CD14-positive monocyte (primary cell): ENCODE data around the gene CD22. TPM values are rescaled to one million over a fixed set of nuclear protein-coding genes. Genes with fewer than 3 reads are reported as not detected.

Experiments
- DNase-seq, 3 donors: peaks; one replicate each; pipeline ENCODE4 v3.0.0-alpha.2; 2011 to 2022
- H2AFZ ChIP-seq: 2 replicates; pipeline ENCODE4 v1.6.0; 2012; ENCODE audit warnings: mild to moderate bottlenecking, low read depth, low read length, inconsistent platforms; ENCODE audit not compliant: insufficient read depth, poor library complexity, severe bottlenecking
- H3K27ac ChIP-seq, 2 donors: 1 replicate in 1 of 2; 2 replicates in 1 of 2; pipeline ENCODE4 v1.5.1; 2012 to 2013; ENCODE audit warnings: low read length in 2 of 2, control low read depth in 1 of 2, inconsistent platforms in 1 of 2, low read depth in 1 of 2, mild to moderate bottlenecking in 1 of 2
- H3K27me3 ChIP-seq, 2 donors: one replicate each; pipeline versions ENCODE4 v1.6.0 to v1.6.1; 2011 to 2013; ENCODE audit warnings: low read length in 2 of 2; ENCODE audit not compliant: control insufficient read depth in 2 of 2, insufficient read depth in 2 of 2
- H3K36me3 ChIP-seq, 2 donors: replicated peaks in 1 of 2; 1 replicate in 1 of 2; 2 replicates in 1 of 2; pipeline versions ENCODE4 v1.5.1 to v1.6.1; 2012 to 2013; ENCODE audit warnings: low read length in 2 of 2, control low read depth in 1 of 2, inconsistent platforms in 1 of 2, mild to moderate bottlenecking in 1 of 2; ENCODE audit not compliant: insufficient read depth in 2 of 2, control insufficient read depth in 1 of 2
- H3K4me1 ChIP-seq, 2 donors: 1 replicate in 1 of 2; 2 replicates in 1 of 2; pipeline versions ENCODE4 v1.5.1 to v1.6.1; 2012 to 2013; ENCODE audit warnings: low read length in 2 of 2, control low read depth in 1 of 2, inconsistent platforms in 1 of 2, mild to moderate bottlenecking in 1 of 2, moderate library complexity in 1 of 2; ENCODE audit not compliant: insufficient read depth in 2 of 2, control insufficient read depth in 1 of 2
- H3K4me2 ChIP-seq: replicated peaks from 2 replicates; pipeline ENCODE3; 2012; ENCODE audit warnings: low read length, moderate library complexity, mild to moderate bottlenecking; ENCODE audit not compliant: poor library complexity, severe bottlenecking; ENCODE audit errors: extremely low read depth
- H3K4me3 ChIP-seq, 3 experiments: fragments of 200-600 bp in 1 of 3; sonication (generic) in 1 of 3; replicated peaks in 1 of 3; 1 replicate in 2 of 3; 2 replicates in 1 of 3; pipeline ENCODE4 v1.5.1; 2011 to 2013; ENCODE audit warnings: low read length in 3 of 3, mild to moderate bottlenecking in 3 of 3, control low read depth in 2 of 3, low read depth in 2 of 3, inconsistent platforms in 1 of 3, moderate library complexity in 1 of 3
- H3K79me2 ChIP-seq: 2 replicates; pipeline ENCODE4 v1.6.0; 2012; ENCODE audit warnings: mild to moderate bottlenecking, control low read depth, inconsistent platforms, low read length, moderate library complexity; ENCODE audit not compliant: insufficient read depth
- H3K9ac ChIP-seq: 2 replicates; pipeline ENCODE4 v1.6.0; 2017; ENCODE audit warnings: low read length, mild to moderate bottlenecking; ENCODE audit not compliant: insufficient read depth, poor library complexity, severe bottlenecking
- H3K9me3 ChIP-seq, 2 donors: replicated peaks in 1 of 2; 1 replicate in 1 of 2; 2 replicates in 1 of 2; pipeline versions ENCODE4 v1.5.1 to v1.6.1; 2012 to 2013; ENCODE audit warnings: low read length in 2 of 2, control low read depth in 1 of 2; ENCODE audit not compliant: control insufficient read depth in 1 of 2, insufficient read depth in 1 of 2
- H4K20me1 ChIP-seq: 2 replicates; pipeline ENCODE4 v1.6.0; 2012; ENCODE audit warnings: mild to moderate bottlenecking, low read length, control low read depth, moderate library complexity; ENCODE audit not compliant: insufficient read depth
- H3K27ac Mint-ChIP-seq, 7 donors: one replicate each; pipeline ENCODE4 v1.8.0; 2020; ENCODE audit warnings: mild to moderate bottlenecking in 7 of 7, mixed read lengths in 7 of 7, moderate library complexity in 6 of 7, inconsistent platforms in 2 of 7
- H3K27me3 Mint-ChIP-seq, 3 donors: one replicate each; pipeline ENCODE4 v1.8.0; 2021 to 2022; ENCODE audit warnings: low read depth in 3 of 3, mild to moderate bottlenecking in 3 of 3, mixed read lengths in 3 of 3, moderate library complexity in 3 of 3, inconsistent platforms in 1 of 3
- H3K36me3 Mint-ChIP-seq, 2 donors: one replicate each; pipeline ENCODE4 v1.8.0; 2020; ENCODE audit warnings: mixed read lengths in 2 of 2, inconsistent platforms in 1 of 2, mild to moderate bottlenecking in 1 of 2
- H3K4me1 Mint-ChIP-seq: one replicate; pipeline ENCODE4 v1.8.0; 2020; ENCODE audit warnings: mild to moderate bottlenecking, mixed read lengths
- H3K4me3 Mint-ChIP-seq, 2 donors: one replicate each; pipeline ENCODE4 v1.8.0; 2020; ENCODE audit warnings: mild to moderate bottlenecking in 2 of 2, mixed read lengths in 2 of 2, moderate library complexity in 1 of 2
- H3K9me3 Mint-ChIP-seq, 7 donors: one replicate each; pipeline ENCODE4 v1.8.0; 2020 to 2022; ENCODE audit warnings: mixed read lengths in 7 of 7, mild to moderate bottlenecking in 6 of 7, moderate library complexity in 6 of 7, inconsistent platforms in 2 of 7
- CTCF ChIP-seq: fragments of 200-600 bp; IDR thresholded peaks from one replicate; pipeline ENCODE4 v1.8.0; 2022; ENCODE audit warnings: antibody characterized with exemption, mild to moderate bottlenecking
- WGBS: methylation state at CpG from one replicate; pipeline ENCODE4 v1.1.5; 2013; ENCODE audit warnings: missing lambda C conversion rate; ENCODE audit not compliant: insufficient coverage; 5-methylcytosine and 5-hydroxymethylcytosine counted together
- intact Hi-C, 2 donors: fragments of 100-400 bp; cut with micrococcal nuclease; formaldehyde crosslinking; loops; one replicate each; pipeline versions ENCODE4 v1.15.0 to v1.15.1; 2023
- polyA plus RNA-seq, 3 donors: library from polyadenylated mRNA; depleted of rRNA in 1 of 3; unstranded in 2 of 3; stranded (reverse) in 1 of 3; fragments of 300-500 nt in 2 of 3; fragments of >200 nt in 1 of 3; fragmentation: Illumina TruSeq in 2 of 3; gene quantifications; 1 replicate in 2 of 3; 2 replicates in 1 of 3; pipeline ENCODE4 v1.2.3, GENCODE V29; 2012 to 2021

Gene CD22
- polyA plus RNA-seq, 3 donors, result 0.24 to 4.8 (median 0.88) TPM

GRCh38 chr19:35369522-35369921, 40.5 kb downstream of the CD22 start:
- no peak overlapping the region for H3K27ac ChIP-seq
- no peak for DNase-seq
- peaks cover 0 to 4% of the 10 kb centered on the region in 2 donors for H3K27me3 ChIP-seq
- no peaks in the 10 kb centered on the region for H3K79me2 ChIP-seq
- no peak overlapping the region for H3K4me3 ChIP-seq
- no peak overlapping the region for H3K9ac ChIP-seq
- intact Hi-C loops, result no loop called here
- Mint-ChIP-seq H3K4me3 (no peak overlapping the region), H3K27me3 (peaks cover 4 to 11% (median 5%) of the 10 kb centered on the region in 3 donors), H3K4me1 (peaks cover 7% of the 10 kb centered on the region), H3K27ac (peak overlapping the region in 1 of 7 donors; percentile 2), H3K9me3 (peaks cover 0 to 21% (median 11%) of the 10 kb centered on the region in 7 donors), H3K36me3 (no peaks in the 10 kb centered on the region)
- TF ChIP-seq CTCF, result no peak
- H3K36me3 ChIP-seq, result no peaks in the 10 kb centered on the region
- H3K4me2 ChIP-seq, result no peak overlapping the region
- H3K4me1 ChIP-seq, result no peaks in the 10 kb centered on the region
- no peaks in the 10 kb centered on the region for H4K20me1 ChIP-seq
- no peak overlapping the region for H2AFZ ChIP-seq
- H3K9me3 ChIP-seq, result peaks cover 0 to 13% of the 10 kb centered on the region in 2 donors

- Histone ChIP-seq H3K27ac (no peak within 1 kb of the TSS), H3K4me3 (no peak within 1 kb of the TSS), H3K9ac (no peak within 1 kb of the TSS), H3K27me3 (peaks cover 0 to 4% of the 10 kb centered on the region in 2 donors), H3K4me1 (peaks cover 0 to 7% of the 10 kb centered on the region in 2 donors), H3K9me3 (peaks cover 0 to 13% of the 10 kb centered on the region in 2 donors), H4K20me1 (no peaks in the 10 kb centered on the region), H3K79me2 (no peaks in the 10 kb centered on the region), H3K36me3 (no peaks in the 10 kb centered on the region), H2AFZ (no peak within 1 kb of the TSS), H3K4me2 (no peak within 1 kb of the TSS)
- intact Hi-C loops, result no loop called here
- peaks cover 18% of the 10 kb centered on the region for H3K4me1 Mint-ChIP-seq
- DNase-seq, result no peak
- H3K27me3 Mint-ChIP-seq, result peaks cover 7 to 17% (median 13%) of the 10 kb centered on the region in 3 donors
- no peaks in the 10 kb centered on the region for H3K36me3 Mint-ChIP-seq
- TF ChIP-seq CTCF, result no peak
- 100% methylated on average over 2 of the region's 8 CpGs for WGBS
- H3K27ac Mint-ChIP-seq, result no peak within 1 kb of the TSS
- peaks cover 0 to 21% (median 13%) of the 10 kb centered on the region in 7 donors for H3K9me3 Mint-ChIP-seq
- H3K4me3 Mint-ChIP-seq, result no peak within 1 kb of the TSS
These were observed 41.7 kb downstream of the CD22 start, which contains the start of gene GPR42 for GRCh38 chr19:35370722-35371121. TSS of gene GPR42 (plus strand) at chr19:35371068. CDS start at chr19:35371360, 292 bp downstream.
